GM19438 (cell line): ENCODE data around the gene MSH4.
"Not testable (repeated sequence)": the region's sequence is repeated elsewhere in the genome, so short reads cannot be mapped to it uniquely, and the experiment has no call there.

Source experiments
- ATAC-seq: cut with Tn5 transposase; IDR thresholded peaks from one replicate; pipeline ENCODE4 v1.9.1; 2021; ENCODE audit warnings: low read depth; ENCODE audit not compliant: unreplicated experiment

The MSH4 gene

GRCh38 chr1:75794382-75794781 lies 2.3 kb upstream of the MSH4 start:
- ATAC-seq: no peak

DNA sequence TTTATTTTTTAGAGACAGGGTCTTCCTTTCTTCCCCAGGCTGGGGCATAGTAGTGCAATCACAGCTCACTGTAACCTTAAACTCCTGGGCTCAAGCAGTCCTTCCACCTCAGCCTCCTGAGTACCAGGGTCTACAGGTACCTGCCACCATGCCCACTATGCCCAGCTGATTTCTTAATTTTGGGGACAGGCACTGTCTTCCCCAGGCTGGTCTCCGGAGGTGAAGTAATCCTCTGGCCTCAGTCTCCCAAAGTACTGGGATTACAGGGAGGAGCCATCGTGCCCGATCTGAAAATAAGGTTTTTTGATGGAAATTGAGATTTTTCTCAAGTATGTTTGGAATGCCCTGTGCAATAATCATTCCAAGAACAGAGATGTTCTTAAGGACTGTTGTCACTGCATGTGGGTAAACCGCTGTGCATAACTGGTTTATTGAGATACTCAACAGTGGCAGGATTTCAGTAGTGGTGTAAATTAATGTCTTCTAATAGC lies 934 bp upstream of the MSH4 start:
- ATAC-seq: no peak

- ATAC-seq: no peak
Observed at GRCh38 chr1:75797273-75797588, 549 bp downstream of the MSH4 start.

- ATAC-seq: no peak
Observed at GRCh38 chr1:75797606-75798216, 1.0 kb downstream of the MSH4 start.

- ATAC-seq: not testable (repeated sequence)
Observed at GRCh38 chr1:75801480-75801879, 4.8 kb downstream of the MSH4 start.

DNA sequence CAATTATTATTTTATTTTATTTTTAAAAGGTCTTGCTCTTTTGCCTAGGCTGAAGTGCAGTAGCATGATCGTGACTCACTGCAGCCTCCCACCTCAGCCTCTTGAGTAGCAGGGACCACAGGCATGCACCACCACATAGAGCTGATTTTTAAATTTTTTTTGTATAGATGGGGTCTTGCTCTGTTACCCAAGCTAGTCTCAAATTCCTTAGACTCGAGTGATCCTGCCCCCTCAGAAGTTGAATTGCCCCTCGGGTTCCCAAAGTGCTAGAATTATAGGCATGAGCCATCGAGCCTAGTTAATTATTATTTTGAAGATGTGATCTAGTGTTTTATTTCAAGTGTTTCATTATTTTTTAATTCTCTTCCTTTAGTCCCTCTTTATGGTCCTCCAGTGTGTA lies 12.2 kb downstream of the MSH4 start:
- ATAC-seq: no peak

- ATAC-seq: not testable (repeated sequence)
Observed at GRCh38 chr1:75810113-75810512, 13.4 kb downstream of the MSH4 start.

DNA sequence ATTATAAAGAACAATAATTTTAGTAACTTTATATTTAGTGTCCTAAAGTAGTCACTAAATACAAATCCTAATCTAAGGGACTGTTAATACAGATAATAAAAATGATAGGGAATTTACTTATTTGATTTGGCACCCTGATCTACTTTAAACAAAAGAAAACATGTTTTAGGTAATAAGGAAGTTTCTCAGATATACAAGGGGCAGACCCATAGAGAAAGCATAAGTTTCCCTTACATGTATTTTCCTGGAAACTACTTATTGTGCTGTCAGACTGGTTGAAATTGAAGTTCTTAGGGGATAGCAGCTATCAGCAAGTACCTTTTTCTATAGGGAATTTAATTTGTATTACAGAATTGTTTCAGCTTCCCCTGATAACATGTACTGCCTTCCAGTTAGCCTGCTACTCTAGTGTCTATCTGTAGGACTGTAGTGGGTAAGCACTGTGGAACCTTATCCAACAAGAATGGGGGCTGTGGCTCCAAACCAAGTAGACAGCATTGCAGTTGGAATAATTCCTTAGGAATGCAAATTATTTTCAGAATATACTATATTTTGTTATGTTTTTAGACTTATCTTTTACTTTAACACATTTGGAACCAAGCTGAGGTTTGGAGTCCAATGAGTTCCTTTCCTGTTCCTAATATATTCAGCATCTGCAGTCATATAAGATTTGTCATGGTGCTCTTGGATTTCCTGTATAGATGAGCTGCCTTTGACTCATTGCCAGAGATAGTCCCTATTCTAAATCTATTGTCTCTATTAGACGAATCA lies 14.7 kb downstream of the MSH4 start:
- no peak for ATAC-seq

DNA sequence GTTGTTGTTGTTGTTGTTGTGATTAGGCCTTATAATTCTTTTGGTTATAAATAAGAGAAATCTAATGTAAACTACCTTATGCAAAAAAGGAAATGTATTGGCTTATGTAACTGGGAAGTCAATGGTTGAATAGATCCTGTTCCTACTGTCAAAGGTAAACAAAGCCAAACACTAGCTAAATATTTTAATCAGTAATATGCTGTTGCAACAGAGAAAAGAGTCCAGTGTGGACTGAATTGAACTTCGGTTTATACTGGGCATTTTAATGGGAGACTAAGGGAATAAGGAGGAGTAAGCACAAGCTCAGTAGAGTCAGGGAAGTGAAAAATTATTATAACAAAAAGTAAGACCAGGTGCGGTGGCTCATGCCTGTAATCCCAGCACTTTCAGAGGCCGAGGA lies 15.4 kb downstream of the MSH4 start:
- ATAC-seq: no peak

- not testable (repeated sequence) for ATAC-seq
Observed at GRCh38 chr1:75823596-75823995, 26.9 kb downstream of the MSH4 start.

DNA sequence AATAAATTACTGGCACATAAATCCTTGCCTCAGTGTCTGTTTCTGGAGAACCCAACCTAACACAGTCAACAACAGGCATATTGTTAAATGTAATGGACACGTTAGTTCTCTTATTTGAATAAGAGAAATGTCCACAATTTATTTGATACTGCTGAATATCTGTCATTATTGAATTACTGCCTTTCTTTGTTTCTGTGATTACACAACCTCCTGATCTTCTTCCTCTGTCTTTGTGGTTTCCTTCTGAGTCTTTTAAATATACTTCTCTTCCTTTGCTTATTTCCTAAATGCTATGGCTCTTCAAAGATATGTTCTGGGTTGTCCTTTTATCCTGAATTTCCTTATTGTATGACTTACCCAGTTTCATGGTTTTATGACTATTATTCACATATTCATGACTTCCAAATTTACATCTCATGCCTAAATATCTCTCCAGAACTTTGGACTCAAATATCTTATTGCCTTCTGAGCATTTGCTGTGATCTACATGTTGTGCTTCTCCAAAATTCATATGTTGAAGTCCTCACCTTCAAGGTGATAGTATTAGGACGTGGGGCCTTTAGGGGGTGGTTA lies 39.9 kb downstream of the MSH4 start:
- ATAC-seq: no peak

DNA sequence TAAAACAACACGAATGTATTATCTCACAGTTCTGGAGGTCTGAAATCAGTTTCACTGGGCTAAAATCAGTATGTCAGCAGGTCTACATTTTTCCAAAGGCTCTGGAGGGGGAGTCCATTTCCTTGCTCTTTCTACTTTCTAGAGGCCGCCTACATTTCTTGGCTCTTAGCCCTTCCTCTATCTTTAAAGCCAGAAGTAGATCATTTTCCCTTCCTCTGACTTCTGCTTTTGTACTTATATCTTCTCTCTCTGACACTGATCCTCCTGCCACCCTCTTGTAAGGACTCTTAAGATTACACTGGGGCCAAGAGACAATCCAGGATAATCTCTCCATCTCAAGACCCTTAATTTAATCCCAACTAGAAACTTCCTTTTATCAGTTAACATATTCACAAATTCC lies 41.4 kb downstream of the MSH4 start:
- no peak for ATAC-seq

DNA sequence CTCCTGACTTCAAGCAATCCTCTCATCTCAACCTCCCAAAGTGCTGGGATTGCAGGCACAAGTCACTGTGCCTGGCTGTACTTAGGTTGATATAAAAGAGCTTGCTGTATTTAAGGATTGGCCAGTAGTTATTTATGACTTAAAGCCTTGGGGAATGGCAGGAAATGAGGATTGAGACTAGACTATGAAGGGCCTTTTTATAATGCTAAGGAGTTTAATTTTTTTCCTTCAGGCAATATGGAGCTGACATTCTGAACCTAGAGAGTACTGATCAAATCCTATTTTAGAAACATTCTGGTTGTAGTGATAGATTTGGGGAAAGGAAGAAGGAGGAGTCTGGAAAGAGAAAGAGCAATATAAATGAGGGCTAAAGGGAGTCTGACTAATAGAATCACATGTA lies 44.7 kb downstream of the MSH4 start:
- no peak for ATAC-seq

- ATAC-seq: no peak
Observed at GRCh38 chr1:75845576-75845975, 48.9 kb downstream of the MSH4 start.

DNA sequence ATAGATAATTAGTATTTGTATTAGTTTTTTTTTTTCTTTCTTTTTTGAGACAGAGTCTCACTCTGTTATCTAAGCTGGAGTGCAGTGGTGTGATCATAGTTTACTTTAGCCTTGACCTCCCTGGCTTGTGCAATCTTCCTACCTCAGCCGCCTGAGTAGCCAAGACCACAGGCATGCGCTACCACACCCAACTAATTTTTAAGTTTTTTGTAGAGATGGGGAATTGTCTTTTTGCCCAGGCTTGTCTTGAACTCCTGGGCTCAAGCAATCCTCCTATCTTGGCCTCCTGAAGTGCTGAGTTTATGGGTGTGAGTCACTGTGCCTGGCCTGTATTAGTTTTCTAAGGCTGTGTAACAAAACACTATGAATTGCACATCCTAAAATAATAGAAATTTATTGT lies 58.3 kb downstream of the MSH4 start:
- no peak for ATAC-seq

DNA sequence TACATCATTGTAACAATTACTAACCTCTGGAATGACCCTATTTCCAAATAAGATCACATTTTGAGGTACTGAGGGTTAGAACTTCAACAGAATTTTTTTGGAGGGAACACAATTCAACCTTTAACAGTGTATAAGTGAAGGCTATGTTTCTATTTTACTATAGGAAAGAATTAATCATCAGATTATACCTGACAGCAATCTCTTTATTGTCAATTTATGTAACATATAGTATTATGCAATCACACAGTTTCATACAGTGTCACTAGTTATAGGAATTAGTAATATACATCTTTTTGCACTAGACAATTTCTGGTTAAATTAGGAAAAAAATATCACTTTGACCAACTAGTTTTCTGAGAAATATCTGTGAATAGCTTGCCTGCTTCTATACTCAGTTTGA lies 59.1 kb downstream of the MSH4 start:
- no peak for ATAC-seq

DNA sequence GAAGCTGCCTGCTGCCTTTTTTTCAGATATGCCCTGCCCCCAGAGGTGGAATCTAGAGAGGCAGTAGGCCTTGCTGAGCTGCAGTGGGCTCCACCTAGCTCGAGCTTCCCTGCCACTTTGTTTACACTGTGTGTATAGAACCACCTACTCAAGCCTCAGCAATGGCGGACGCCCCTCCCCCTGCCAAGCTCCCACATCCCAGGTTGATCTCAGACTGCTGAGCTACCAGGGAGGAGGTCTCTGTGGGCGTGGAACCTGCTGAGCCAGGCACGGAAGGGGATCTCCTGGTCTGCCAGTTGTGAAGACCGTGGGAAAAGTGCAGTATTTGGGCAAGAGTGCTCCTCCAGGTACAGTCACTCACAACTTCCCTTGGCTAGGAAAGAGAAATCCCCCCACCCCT lies 65.1 kb downstream of the MSH4 start:
- ATAC-seq: no peak

GRCh38 chr1:75870951-75871350 lies 74.3 kb downstream of the MSH4 start:
- ATAC-seq: no peak

DNA sequence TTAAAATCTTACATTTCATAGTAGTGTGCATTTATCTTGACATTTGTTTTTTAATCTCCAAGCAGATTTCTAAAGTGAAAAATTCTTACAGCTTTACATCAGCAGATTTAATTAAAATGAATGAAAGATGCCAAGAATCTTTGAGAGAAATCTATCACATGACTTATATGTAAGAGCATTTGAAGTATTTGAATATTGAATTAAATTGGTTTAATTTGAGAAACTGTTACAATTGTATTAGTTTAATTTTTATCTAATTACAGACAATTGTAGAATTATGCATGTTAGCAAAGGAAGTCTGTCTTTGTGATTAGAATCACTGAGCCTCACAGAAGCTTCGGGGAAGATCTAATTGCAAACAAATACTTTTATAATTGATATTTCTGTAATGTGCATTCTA lies 83.3 kb downstream of the MSH4 start:
- no peak for ATAC-seq

DNA sequence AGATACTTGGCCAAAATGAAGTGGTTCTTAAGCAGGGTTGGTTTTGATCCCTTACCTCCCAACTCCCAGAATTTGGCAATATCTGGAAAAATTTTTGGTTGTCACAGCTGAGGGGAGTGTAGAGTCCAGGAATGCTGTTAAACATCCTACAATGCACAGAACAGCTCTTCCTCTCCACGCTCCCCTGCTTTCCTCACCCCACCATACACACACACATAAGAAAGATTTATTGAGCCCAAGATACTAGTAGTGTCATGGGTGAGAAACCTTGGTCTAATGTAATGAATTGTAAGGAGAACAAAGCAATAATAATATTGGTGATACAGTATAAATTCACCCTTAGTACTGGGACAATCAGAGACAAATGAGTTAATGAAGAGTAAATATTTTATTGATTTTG lies 87.8 kb downstream of the MSH4 start:
- ATAC-seq: no peak

GRCh38 chr1:75901371-75901770 lies 104.7 kb downstream of the MSH4 start:
- no peak for ATAC-seq

DNA sequence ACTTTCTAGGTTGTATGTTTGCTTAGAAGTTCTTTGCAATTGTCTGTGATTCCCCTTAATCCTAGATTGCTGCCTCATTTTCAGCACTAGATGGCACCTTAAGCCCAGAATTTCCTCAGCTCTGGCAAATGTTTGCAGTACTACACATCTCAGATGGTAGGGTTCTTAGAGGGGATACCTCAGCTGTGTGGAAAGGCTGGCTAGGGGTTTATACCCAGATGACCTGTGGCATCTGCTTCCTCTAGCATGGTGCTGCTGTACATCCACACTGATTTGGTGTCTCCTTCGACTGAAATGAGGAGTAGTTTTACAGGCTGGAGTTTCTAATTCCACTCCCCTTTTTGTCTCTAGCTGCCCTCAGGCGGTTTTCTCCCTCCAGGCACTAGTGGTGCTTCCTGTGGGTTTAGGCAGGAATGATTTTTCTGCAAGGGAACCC lies 112.1 kb downstream of the MSH4 start:
- ATAC-seq: no peak
